Left cardiac atrium (tissue), 4 donors: Measurements from ENCODE around the gene CABCOCO1. TPM values are rescaled to one million over a fixed set of nuclear protein-coding genes. Genes with fewer than 3 reads are reported as not detected.

ENCODE experiments used
- ATAC-seq, 2 donors: fragments of 200-7000 bp; cut with Tn5 transposase; one replicate each; pipeline ENCODE4 v1.9.1; 2020; ENCODE audit warnings: mild to moderate bottlenecking in 2 of 2, moderate library complexity in 2 of 2
- DNase-seq: peaks from one replicate; pipeline ENCODE4 v3.0.0-alpha.2; 2020
- intact Hi-C, 2 donors: fragments of 100-400 bp; cut with DNase I; formaldehyde crosslinking; loops; one replicate each; pipeline versions ENCODE4 v1.14.1 to v1.15.1; 2022 to 2023
- total RNA-seq, 2 donors: library from RNA; stranded (reverse); fragmentation: NEBNext Ultra II Directional; extraction: Animal tissue kit (Norgen Biotek cat#: 25700); gene quantifications; one replicate each; pipeline ENCODE4 v1.2.1, GENCODE V29; 2021
- donor health status: DM: no; HTN: yes; CAD: no.
- donor health status: DM: no; HTN: yes; CAD: no; lungs with severe emphysema.
- donor health status: DM: yes; HTN: yes; CAD: no.
- donor health status: Dilated cardiomyopathy.

Gene CABCOCO1
- total RNA-seq, 2 donors from 2014 or later, result not detected

DNA sequence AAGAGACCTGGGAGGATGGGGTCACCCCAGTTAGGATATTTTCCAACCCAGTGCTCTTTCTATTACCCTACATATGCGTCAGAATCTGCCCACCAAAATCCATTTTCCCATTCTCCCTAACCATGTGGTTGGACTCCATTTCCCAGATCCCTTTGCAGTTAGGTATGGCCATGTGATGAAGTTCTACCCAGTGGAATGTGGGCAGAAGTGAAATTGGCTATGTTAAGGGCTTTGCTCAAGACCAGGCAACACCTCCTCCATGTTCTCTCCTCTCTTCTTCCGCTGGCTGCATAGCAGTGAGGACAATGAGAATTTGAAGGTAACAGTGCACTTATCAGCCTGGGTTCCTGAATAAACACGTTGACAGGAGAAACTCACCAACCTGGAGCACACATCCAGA, 111.3 kb downstream of the CABCOCO1 start:
- no peak for ATAC-seq
- intact Hi-C loops, result no loop called here
- no peak for DNase-seq

- intact Hi-C loops, result no loop called here
- no peak for ATAC-seq
- DNase-seq, result no peak
Observed at GRCh38 chr10:61775111-61775510, 112.4 kb downstream of the CABCOCO1 start.

GRCh38 chr10:61776615-61777266, 114.0 kb downstream of the CABCOCO1 start:
- DNase-seq, result no peak
- no peak for ATAC-seq
- intact Hi-C loops, result no loop called here

DNA sequence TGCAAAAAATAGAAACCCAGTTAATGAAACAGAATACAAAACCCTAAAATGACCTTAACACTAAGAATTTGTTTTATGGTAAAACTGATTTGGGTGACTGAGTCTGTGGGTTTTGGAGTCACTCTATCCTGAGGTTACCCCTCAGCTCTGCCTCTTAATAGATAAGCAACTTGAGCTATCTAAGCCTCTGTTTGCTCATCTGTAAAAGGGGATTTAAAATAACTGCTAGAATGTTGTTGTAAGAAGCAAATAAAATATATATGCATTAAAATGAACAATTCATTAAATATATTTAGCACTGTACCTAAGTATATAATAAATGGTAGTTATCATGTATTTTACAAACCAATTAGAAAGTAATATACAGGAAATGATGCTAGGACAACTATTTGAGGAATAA, 115.4 kb downstream of the CABCOCO1 start:
- no peak for DNase-seq
- no peak for ATAC-seq
- intact Hi-C loops, result no loop called here

- DNase-seq (no peak), ATAC-seq (no peak)
- intact Hi-C loops, result no loop called here
Observed at GRCh38 chr10:61779276-61779675, 116.5 kb downstream of the CABCOCO1 start.

- peak; percentile 65 for DNase-seq
- intact Hi-C loops, result no loop called here
- peak; percentile 78 to 98 for ATAC-seq
Observed at GRCh38 chr10:61779950-61780659, 117.4 kb downstream of the CABCOCO1 start.

DNA sequence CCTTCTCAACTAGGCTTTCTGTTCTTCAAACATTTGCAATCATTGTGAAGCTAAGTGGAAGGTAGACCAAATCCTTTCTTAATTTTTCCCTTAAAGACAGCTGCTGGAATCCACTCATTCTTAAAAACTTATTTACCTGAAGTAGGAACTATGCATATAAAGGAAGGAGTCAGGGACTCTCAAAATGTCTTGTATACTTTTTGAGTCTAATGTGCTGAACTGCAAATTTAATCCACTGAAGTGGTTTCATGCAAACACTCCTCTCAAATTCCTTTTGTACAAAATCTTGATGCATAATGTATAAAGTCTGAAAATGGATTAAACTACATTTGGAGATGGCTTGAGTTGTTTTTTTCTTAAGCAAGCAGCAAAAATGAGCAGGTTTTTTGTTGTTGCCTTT, 118.0 kb downstream of the CABCOCO1 start:
- DNase-seq (no peak), ATAC-seq (no peak)
- intact Hi-C loops, result no loop called here

- DNase-seq (no peak), ATAC-seq (peak in 1 of 2 donors; percentile 34)
- intact Hi-C loops, result no loop called here
Observed at GRCh38 chr10:61781969-61782403, 119.3 kb downstream of the CABCOCO1 start.

GRCh38 chr10:61784354-61785133, 121.8 kb downstream of the CABCOCO1 start:
- no peak for DNase-seq
- intact Hi-C loops, result no loop called here
- no peak for ATAC-seq

DNA sequence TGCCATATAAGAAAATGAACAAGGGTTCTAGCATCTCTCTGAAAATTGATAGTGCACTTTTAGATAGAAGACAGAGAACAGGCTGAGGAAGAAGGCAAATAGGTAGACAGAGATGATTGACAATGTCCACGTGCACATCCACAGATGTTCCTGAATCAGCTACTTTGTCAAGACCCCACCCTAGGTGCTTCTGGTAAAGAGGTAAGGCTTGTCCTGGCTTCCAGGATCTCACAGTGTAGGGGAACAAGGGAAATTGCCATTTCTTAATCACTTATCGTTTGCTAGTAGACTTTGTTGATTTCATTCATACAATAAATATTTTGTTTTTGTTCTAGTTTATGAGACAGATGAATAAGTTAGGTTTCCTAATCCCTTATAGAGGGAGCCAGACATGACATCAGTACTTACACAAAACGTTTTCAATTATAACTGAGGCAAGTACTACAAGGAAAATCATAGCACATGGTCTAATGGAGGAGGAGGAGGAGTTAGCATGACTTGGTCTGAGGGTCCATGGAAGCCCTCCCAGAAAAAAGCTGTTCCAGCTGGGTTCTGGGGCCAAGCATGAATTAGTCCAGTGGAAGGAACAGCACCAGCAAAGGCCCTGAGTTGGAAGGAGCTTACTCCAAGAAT, 122.9 kb downstream of the CABCOCO1 start:
- DNase-seq (no peak), ATAC-seq (no peak)
- intact Hi-C loops, result no loop called here

- ATAC-seq (peak in 1 of 2 donors; percentile 49), DNase-seq (no peak)
- intact Hi-C loops, result no loop called here
Observed at GRCh38 chr10:61786728-61787127, 124.0 kb downstream of the CABCOCO1 start.

DNA sequence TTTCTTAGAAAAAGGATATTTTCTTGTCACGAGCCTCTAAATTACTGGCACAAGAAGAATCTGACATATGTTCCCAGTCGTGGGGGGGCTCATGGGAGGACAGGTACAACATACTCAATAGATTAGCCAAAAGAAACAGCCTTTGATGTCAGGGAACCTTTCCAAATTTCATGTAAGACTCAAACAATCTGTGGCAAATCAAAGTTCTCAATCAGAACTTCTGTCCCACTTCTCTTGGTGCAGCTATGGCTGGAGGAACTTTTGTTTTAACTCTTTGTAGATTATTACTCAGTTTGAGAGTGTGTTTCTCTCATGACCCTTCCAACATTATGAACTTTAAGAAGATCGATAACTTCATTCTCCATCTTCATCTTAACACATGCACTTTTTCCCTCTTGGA, 124.4 kb downstream of the CABCOCO1 start:
- DNase-seq (no peak), ATAC-seq (no peak)
- intact Hi-C loops, result no loop called here

- intact Hi-C loops, result no loop called here
- no peak for DNase-seq
- ATAC-seq, result no peak
Observed at GRCh38 chr10:61789031-61789430, 126.3 kb downstream of the CABCOCO1 start.

GRCh38 chr10:61791216-61791615, 128.5 kb downstream of the CABCOCO1 start:
- DNase-seq, result no peak
- peak in 1 of 2 donors; percentile 57 for ATAC-seq
- intact Hi-C loops, result no loop called here

GRCh38 chr10:61792097-61792716, 129.5 kb downstream of the CABCOCO1 start:
- ATAC-seq (no peak), DNase-seq (no peak)
- intact Hi-C loops, result no loop called here

- intact Hi-C loops, result no loop called here
- ATAC-seq, result no peak
- no peak for DNase-seq
Observed at GRCh38 chr10:61792921-61793320, 130.2 kb downstream of the CABCOCO1 start.

- peak in 1 of 2 donors; percentile 76 for ATAC-seq
- DNase-seq, result no peak
- intact Hi-C loops, result no loop called here
Observed at GRCh38 chr10:61793760-61794703, 131.3 kb downstream of the CABCOCO1 start.

- ATAC-seq (no peak), DNase-seq (no peak)
- intact Hi-C loops, result no loop called here
Observed at GRCh38 chr10:61795147-61795546, 132.4 kb downstream of the CABCOCO1 start.
